PC-9 (cell line): ENCODE data around the gene CLCN1.

ENCODE experiments used
- CTCF ChIP-seq: fragments of 200-600 bp; sonication (generic); conservative IDR thresholded peaks from 2 replicates; pipeline ENCODE4 v1.6.1; 2017; ENCODE audit warnings: mixed run types, antibody characterized with exemption, mild to moderate bottlenecking, moderate library complexity
- EZH2 ChIP-seq: fragments of 200-600 bp; sonication (generic); IDR thresholded peaks from 2 replicates; pipeline ENCODE4 v1.8.0; 2017; ENCODE audit warnings: antibody characterized with exemption, low read depth

GRCh38 chr7:143381427-143382125 lies 65.7 kb downstream of the CLCN1 start:
- TF ChIP-seq EZH2 (no peak), CTCF (no peak)
